ENCODE results near the gene SOX4. TPM values are rescaled to one million over a fixed set of nuclear protein-coding genes. Genes with fewer than 3 reads are reported as not detected.
A peak's percentile ranks its signal among the peaks of the same experiment; 100 is the strongest.

The SOX4 gene
- total RNA-seq, 1 experiment from 2014 or later = 7.9 TPM

- peak overlapping the region; percentile 62 for H3K4me3 ChIP-seq
- H3K9me3 ChIP-seq = no peaks in the 10 kb centered on the region
- peak; percentile 63 for DNase-seq
- H3K36me3 ChIP-seq = no peaks in the 10 kb centered on the region
- no peaks in the 10 kb centered on the region for H3K27me3 ChIP-seq
Measured at GRCh38 chr6:21589352-21590345, 3.9 kb upstream of the SOX4 start.

- Histone ChIP-seq H3K4me3 (no peak overlapping the region), H3K27me3 (no peaks in the 10 kb centered on the region), H3K36me3 (no peaks in the 10 kb centered on the region), H3K9me3 (no peaks in the 10 kb centered on the region)
- no peak for DNase-seq
Measured at GRCh38 chr6:21590346-21590745, 3.2 kb upstream of the SOX4 start.

- Histone ChIP-seq H3K36me3 (no peaks in the 10 kb centered on the region), H3K4me3 (no peak overlapping the region), H3K27me3 (no peaks in the 10 kb centered on the region), H3K9me3 (no peaks in the 10 kb centered on the region)
- DNase-seq = no peak
Measured at GRCh38 chr6:21591446-21591845, 2.1 kb upstream of the SOX4 start.

- H3K27me3 ChIP-seq = no peaks in the 10 kb centered on the region
- peak overlapping the region; percentile 73 for H3K4me3 ChIP-seq
- no peaks in the 10 kb centered on the region for H3K9me3 ChIP-seq
- DNase-seq = no peak
- H3K36me3 ChIP-seq = no peaks in the 10 kb centered on the region
Measured at GRCh38 chr6:21592953-21593352, 598 bp upstream of the SOX4 start.

GRCh38 chr6:21593927-21594415 is 420 bp downstream of the SOX4 start:
- Histone ChIP-seq H3K36me3 (peaks cover 3% of the 10 kb centered on the region; the same call in 1 of the 2 replicates), H3K27me3 (no peaks in the 10 kb centered on the region), H3K9me3 (no peaks in the 10 kb centered on the region), H3K4me3 (peak overlapping the region; percentile 73)
- peak; percentile 47 for DNase-seq

- H3K9me3 ChIP-seq = no peaks in the 10 kb centered on the region
- H3K36me3 ChIP-seq = peaks cover 3% of the 10 kb centered on the region; the same call in 1 of the 2 replicates
- H3K27me3 ChIP-seq = no peaks in the 10 kb centered on the region
- DNase-seq = peak; percentile 55
- H3K4me3 ChIP-seq = peak overlapping the region; percentile 73
Measured at GRCh38 chr6:21594416-21595281, 1.1 kb downstream of the SOX4 start.

GRCh38 chr6:21595285-21596144 is 2.0 kb downstream of the SOX4 start:
- peak; percentile 17 for DNase-seq

GRCh38 chr6:21596145-21596948 is 2.8 kb downstream of the SOX4 start:
- DNase-seq = peak; percentile 54
- H3K27me3 ChIP-seq = no peaks in the 10 kb centered on the region
- H3K36me3 ChIP-seq = peaks cover 3% of the 10 kb centered on the region; the same call in 1 of the 2 replicates
- no peaks in the 10 kb centered on the region for H3K9me3 ChIP-seq
- H3K4me3 ChIP-seq = peak overlapping the region; percentile 73

More at GRCh38 chr6:21595285-21596144, 2.0 kb downstream of the SOX4 start:
- Histone ChIP-seq H3K4me3 (peak overlapping the region; percentile 73), H3K9me3 (no peaks in the 10 kb centered on the region), H3K36me3 (peaks cover 3% of the 10 kb centered on the region; the same call in 1 of the 2 replicates), H3K27me3 (no peaks in the 10 kb centered on the region)

- H3K4me3 ChIP-seq = peak overlapping the region; percentile 73
- peaks cover 3% of the 10 kb centered on the region; the same call in 1 of the 2 replicates for H3K36me3 ChIP-seq
- DNase-seq = no peak
- no peaks in the 10 kb centered on the region for H3K9me3 ChIP-seq
- H3K27me3 ChIP-seq = no peaks in the 10 kb centered on the region
Measured at GRCh38 chr6:21596949-21597682, 3.6 kb downstream of the SOX4 start.

GRCh38 chr6:21597801-21598673 is 4.5 kb downstream of the SOX4 start:
- no peaks in the 10 kb centered on the region for H3K9me3 ChIP-seq
- H3K27me3 ChIP-seq = no peaks in the 10 kb centered on the region
- DNase-seq = no peak
- H3K4me3 ChIP-seq = peak overlapping the region; percentile 73
- H3K36me3 ChIP-seq = peaks cover 3% of the 10 kb centered on the region; the same call in 1 of the 2 replicates

- no peak for DNase-seq
- H3K4me3 ChIP-seq = peak overlapping the region; percentile 73
Measured at GRCh38 chr6:21598674-21599023, 5.1 kb downstream of the SOX4 start.

GRCh38 chr6:21599051-21599696 is 5.6 kb downstream of the SOX4 start:
- Histone ChIP-seq H3K36me3 (peaks cover 3% of the 10 kb centered on the region; the same call in 1 of the 2 replicates), H3K4me3 (no peak overlapping the region)
- no peak for DNase-seq

More at GRCh38 chr6:21598674-21599023, 5.1 kb downstream of the SOX4 start:
- no peaks in the 10 kb centered on the region for H3K27me3 ChIP-seq
- no peaks in the 10 kb centered on the region for H3K9me3 ChIP-seq
- peaks cover 3% of the 10 kb centered on the region; the same call in 1 of the 2 replicates for H3K36me3 ChIP-seq

GRCh38 chr6:21601339-21601923 is 7.9 kb downstream of the SOX4 start:
- H3K4me3 ChIP-seq = no peak overlapping the region
- DNase-seq = no peak
- no peaks in the 10 kb centered on the region for H3K9me3 ChIP-seq
- no peaks in the 10 kb centered on the region for H3K27me3 ChIP-seq
- peaks cover 3% of the 10 kb centered on the region; the same call in 1 of the 2 replicates for H3K36me3 ChIP-seq

More at GRCh38 chr6:21599051-21599696, 5.6 kb downstream of the SOX4 start:
- H3K9me3 ChIP-seq = no peaks in the 10 kb centered on the region
- no peaks in the 10 kb centered on the region for H3K27me3 ChIP-seq

All from MG63 (cell line).